ENCODE measurements around the gene PLAAT5. TPM values are rescaled to one million over a fixed set of nuclear protein-coding genes. Genes with fewer than 3 reads are reported as not detected.
A peak's percentile ranks its signal among the peaks of the same experiment; 100 is the strongest.

PLAAT5 gene
- total and polyA plus RNA-seq, 2 of the 8 experiments (the other 6 are each of a cell fraction or from before 2014, with no cell fraction given): 16.0 to 18.7 TPM

DNA sequence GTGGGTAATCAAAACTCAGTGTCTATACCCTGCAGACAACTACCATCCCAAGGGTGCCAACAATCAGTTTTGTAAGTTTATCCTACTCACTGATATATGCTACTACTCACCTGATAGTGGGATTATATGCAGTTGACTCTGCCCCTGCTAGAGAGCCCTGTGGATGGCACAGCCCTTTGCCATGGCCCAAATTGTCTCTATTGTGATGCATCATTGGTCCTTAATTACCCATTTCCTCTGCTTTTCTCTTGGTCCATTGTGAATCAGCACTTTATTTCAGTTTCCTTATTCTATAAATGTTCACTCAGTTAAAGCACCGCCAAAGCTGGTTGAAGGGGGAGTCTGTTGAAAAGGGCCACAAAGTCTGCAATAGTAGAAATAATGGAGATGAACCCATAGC lies 42.3 kb downstream of the PLAAT5 start:
- H3K56ac ChIP-seq (replicated peaks; ENCODE audit: insufficient read length, low read depth, low read length): no peak overlapping the region
- H4K5ac ChIP-seq (ENCODE audit: insufficient read length, low read depth, low read length): no peak overlapping the region
- peak overlapping the region in 1 of 2 experiments; percentile 42; a peak in 3 of 4 replicates for H3K4me2 ChIP-seq (ENCODE audit: insufficient read depth in 1 of 2, low read depth in 2 of 2, low read length in 2 of 2)
- no peaks in the 10 kb centered on the region for H3K79me2 ChIP-seq (ENCODE audit: control insufficient read depth in 1 of 2, insufficient read depth in 2 of 2, low read length in 2 of 2)
- H3K9me3 ChIP-seq (ENCODE audit: insufficient read depth in 2 of 2, low read depth in 1 of 2, low read length in 1 of 2): peaks cover 3 to 4% of the 10 kb centered on the region in 2 experiments; a peak in 1 of 4 replicates
- no peaks in the 10 kb centered on the region for H3K27me3 ChIP-seq (replicated peaks in 1 of 4; ENCODE audit: control insufficient read depth in 3 of 4, extremely low read depth in 1 of 4, insufficient read depth in 3 of 4, low read length in 3 of 4)
- no peaks in the 10 kb centered on the region for H3K79me1 ChIP-seq (ENCODE audit: low read depth, low read length)
- peak in 1 of 2 experiments; percentile 25 for DNase-seq (ENCODE audit: low read depth in 1 of 2, low spot score in 2 of 2)
- H2BK20ac ChIP-seq (ENCODE audit: low read length): peak overlapping the region; percentile 28
- peak overlapping the region; percentile 90 for H2BK120ac ChIP-seq (replicated peaks; ENCODE audit: low read depth, low read length)
- H4K91ac ChIP-seq (replicated peaks; ENCODE audit: insufficient read length, low read length): peak overlapping the region; percentile 98
- H2BK15ac ChIP-seq (ENCODE audit: low read length): no peak overlapping the region
- no peak overlapping the region for H3K23ac ChIP-seq (ENCODE audit: insufficient read length)
- H2BK5ac ChIP-seq (ENCODE audit: low read depth, low read length): peak overlapping the region; percentile 96; the same call in 1 of the 2 replicates
- no peak overlapping the region for H2AFZ ChIP-seq (ENCODE audit: low read length)
- H3K4me1 ChIP-seq (replicated peaks in 1 of 4; ENCODE audit: control insufficient read depth in 3 of 4, insufficient read depth in 4 of 4, low read length in 3 of 4): peaks cover 2 to 13% (median 2%) of the 10 kb centered on the region in 4 experiments; a peak in 5 of 7 replicates
- no peak overlapping the region for H4K8ac ChIP-seq (ENCODE audit: extremely low read depth, insufficient read depth, low read length)
- H3K4me3 ChIP-seq (ENCODE audit: extremely low read depth in 1 of 4, insufficient read depth in 2 of 4, low read depth in 3 of 4, low read length in 4 of 4): no peak overlapping the region
- H3K18ac ChIP-seq (ENCODE audit: extremely low read depth, low read length): peak overlapping the region; percentile 55; the same call in 1 of the 2 replicates
- H3K27ac ChIP-seq (ENCODE audit: low read depth, low read length): no peak overlapping the region
- H3K4ac ChIP-seq (replicated peaks; ENCODE audit: insufficient read length, low read depth, low read length): peak overlapping the region; percentile 65
- no peak overlapping the region for H3K14ac ChIP-seq (ENCODE audit: insufficient read length)
- CTCF ChIA-PET (ENCODE audit: partially characterized antibody): interaction anchor here (0.8 to 2.6 kb wide), 5 partner anchors 11 to 190 kb away, joined by 3 to 6 read pairs (median 3); no protein-coding TSS in a partner anchor
- no peaks in the 10 kb centered on the region for H3K23me2 ChIP-seq (ENCODE audit: low read depth, low read length)
- no peaks in the 10 kb centered on the region for H4K20me1 ChIP-seq (replicated peaks in 1 of 2; ENCODE audit: control insufficient read depth in 1 of 2, insufficient read depth in 2 of 2, low read length in 2 of 2)
- POLR2A ChIA-PET (ENCODE audit: partially characterized antibody): no interaction called here
- H2AK5ac ChIP-seq (ENCODE audit: low read depth, low read length): 0 out of 2 replicates have a peak overlapping the region, but pooled peaks have one; percentile 20
- 19% methylated on average over 1 of the region's 1 CpG; no CpG with 5 or more reads in 1 of the 2 experiments for WGBS, 2 experiments (ENCODE audit: extremely low coverage in 1 of 2, insufficient coverage in 1 of 2, insufficient read length in 1 of 2, insufficient replicate concordance in 2 of 2, low coverage in 1 of 2, low lambda C conversion rate in 2 of 2, missing lambda C conversion rate in 1 of 2)
- H3K36me3 ChIP-seq (ENCODE audit: control insufficient read depth in 2 of 4, insufficient read depth in 4 of 4, low read length in 3 of 4): no peaks in the 10 kb centered on the region
- peak; percentile 76 for FAIRE-seq
- no peak overlapping the region; a peak in 1 of 7 replicates for H3K9ac ChIP-seq (replicated peaks in 1 of 4; ENCODE audit: extremely low read depth in 1 of 4, low read depth in 3 of 4, low read length in 3 of 4)
- peak overlapping the region; percentile 92; the same call in 1 of the 2 replicates for H2BK12ac ChIP-seq (ENCODE audit: low read depth, low read length)
- no peak for TF ChIP-seq GABPA (IDR thresholded peaks at IDR 0.05; ENCODE audit: borderline replicate concordance, insufficient read depth, low read length)
- TF ChIP-seq JUND (IDR thresholded peaks at IDR 0.05; ENCODE audit: low read length): no peak
- TF ChIP-seq TAF1 (IDR thresholded peaks at IDR 0.05; ENCODE audit: low read depth, low read length): no peak
- TF ChIP-seq BACH1 (IDR thresholded peaks at IDR 0.05; ENCODE audit: low read length): no peak
